GM12892 (cell line): ENCODE results near the gene MBNL3.

Experiments used
- POLR2A ChIP-seq: IDR thresholded peaks from 2 replicates; pipeline ENCODE4 v1.6.1; 2011; ENCODE audit warnings: low read depth, low read length, control low read depth
- POLR2AphosphoS5 ChIP-seq: IDR thresholded peaks from 2 replicates; pipeline ENCODE4 v1.6.1; 2011; ENCODE audit warnings: low read depth, low read length, control low read depth

DNA sequence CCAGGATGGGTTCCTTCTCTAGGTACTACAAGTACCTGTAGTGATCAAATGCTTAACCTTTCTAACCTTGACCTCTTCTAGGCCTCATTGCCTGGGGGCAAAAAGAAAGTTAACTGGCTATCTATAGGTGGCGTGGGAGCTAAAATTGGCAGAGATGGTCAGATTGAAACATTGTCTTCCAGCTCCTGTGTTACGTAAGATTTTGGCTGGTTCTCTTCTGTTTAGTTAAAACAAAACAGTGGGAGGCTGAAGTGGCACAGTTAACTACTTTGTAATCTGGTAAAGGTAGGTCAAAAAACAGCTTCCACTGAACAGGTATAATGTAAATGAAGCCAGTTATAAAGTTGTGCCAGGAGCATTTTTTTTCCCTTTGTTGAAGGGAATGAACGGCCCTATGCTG lies 115.2 kb downstream of the MBNL3 start:
- TF ChIP-seq POLR2A (no peak), POLR2AphosphoS5 (no peak)
